ENCODE results near the gene MED26.

DNA sequence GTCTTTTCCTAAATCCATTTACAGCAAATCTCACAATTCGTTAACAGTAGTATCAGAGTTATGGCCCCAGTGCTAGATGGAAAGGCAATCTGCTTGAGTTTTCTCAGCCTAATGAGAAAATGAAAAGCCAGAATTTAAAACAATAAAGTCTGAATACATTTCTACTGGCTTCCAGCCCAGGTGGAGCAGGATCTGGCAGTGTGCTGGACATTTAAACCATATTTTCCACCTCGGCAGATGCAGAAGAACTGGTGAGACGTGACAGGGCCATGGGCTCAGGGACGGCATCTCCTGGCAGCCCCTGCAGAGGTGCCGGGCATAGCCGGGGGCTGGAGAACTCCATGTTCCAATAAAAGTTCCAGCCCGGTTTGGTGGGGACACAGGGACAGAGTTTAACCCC, 24.9 kb upstream of the MED26 start:
- TF ChIP-seq POLR2A (IDR thresholded peaks at IDR 0.05) (no peak), POLR2AphosphoS5 (IDR thresholded peaks at IDR 0.05) (no peak)
- TF ChIP-seq, protein P1, sequence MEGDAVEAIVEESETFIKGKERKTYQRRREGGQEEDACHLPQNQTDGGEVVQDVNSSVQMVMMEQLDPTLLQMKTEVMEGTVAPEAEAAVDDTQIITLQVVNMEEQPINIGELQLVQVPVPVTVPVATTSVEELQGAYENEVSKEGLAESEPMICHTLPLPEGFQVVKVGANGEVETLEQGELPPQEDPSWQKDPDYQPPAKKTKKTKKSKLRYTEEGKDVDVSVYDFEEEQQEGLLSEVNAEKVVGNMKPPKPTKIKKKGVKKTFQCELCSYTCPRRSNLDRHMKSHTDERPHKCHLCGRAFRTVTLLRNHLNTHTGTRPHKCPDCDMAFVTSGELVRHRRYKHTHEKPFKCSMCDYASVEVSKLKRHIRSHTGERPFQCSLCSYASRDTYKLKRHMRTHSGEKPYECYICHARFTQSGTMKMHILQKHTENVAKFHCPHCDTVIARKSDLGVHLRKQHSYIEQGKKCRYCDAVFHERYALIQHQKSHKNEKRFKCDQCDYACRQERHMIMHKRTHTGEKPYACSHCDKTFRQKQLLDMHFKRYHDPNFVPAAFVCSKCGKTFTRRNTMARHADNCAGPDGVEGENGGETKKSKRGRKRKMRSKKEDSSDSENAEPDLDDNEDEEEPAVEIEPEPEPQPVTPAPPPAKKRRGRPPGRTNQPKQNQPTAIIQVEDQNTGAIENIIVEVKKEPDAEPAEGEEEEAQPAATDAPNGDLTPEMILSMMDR (IDR thresholded peaks at IDR 0.05): no peak
